Measurements from ENCODE around the gene MRE11.
"Not testable (repeated sequence)": the region's sequence is repeated elsewhere in the genome, so short reads cannot be mapped to it uniquely, and the experiment has no call there.

The MRE11 gene

GRCh38 chr11:94493281-94494125, at the start of gene MRE11, which contains the start of gene ANKRD49:
Gene MRE11 (minus strand): TSS chr11:94493844. CDS start chr11:94492801, 1,043 bp downstream.
Gene ANKRD49 (plus strand): TSS chr11:94493984. CDS start chr11:94496694, 2,710 bp downstream.
- peak; percentile 90 for DNase-seq

DNA sequence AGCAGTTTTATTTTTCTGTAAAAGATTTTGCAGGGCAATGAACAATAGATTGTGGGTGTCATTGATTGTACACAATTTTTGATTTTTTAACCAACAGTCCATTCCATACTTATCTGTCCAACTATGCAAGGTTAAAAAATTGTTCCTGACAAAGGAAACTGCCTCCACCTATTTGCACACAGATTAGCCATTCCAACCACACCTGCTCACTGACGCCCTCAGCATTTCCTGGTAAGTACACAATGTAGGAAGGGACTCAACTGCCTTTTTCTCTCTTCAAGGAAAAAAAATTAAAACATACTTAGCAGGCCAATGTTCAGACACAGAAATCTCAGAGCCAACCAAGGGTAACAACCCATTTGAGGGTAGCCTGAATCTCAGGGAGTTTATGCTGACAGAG, 45.8 kb upstream of the MRE11 start:
- DNase-seq, result no peak

DNA sequence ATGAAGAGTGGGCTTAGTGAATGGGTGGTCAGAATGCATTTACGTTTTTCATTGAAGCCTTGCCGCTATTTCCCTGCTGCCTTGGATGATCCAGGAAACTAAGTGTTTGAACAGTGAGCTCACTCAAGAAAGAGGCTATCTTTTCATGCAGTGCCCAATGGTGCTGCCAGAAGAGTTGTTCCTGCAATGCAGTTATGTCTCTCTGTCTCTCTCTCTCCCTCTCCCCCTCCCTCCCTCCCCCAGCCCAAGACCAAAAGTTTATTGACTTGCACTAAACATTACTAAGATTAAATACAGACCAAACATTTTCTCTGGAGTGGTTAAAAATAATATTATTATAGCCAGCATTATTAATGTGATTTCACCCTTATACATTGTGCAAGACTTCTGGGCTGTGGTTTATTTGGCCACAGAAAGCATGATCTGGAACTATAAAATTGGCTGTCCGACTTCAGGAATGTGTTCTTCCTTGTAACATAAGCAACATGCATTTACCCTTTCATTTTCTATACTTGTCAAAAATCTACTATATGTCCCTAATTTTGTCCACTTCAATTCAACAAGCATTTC, 43.5 kb upstream of the MRE11 start:
- no peak for DNase-seq

- no peak for DNase-seq
Observed at GRCh38 chr11:94536386-94536785, 42.7 kb upstream of the MRE11 start.

GRCh38 chr11:94533696-94534630, 40.3 kb upstream of the MRE11 start:
- no peak for DNase-seq

DNA sequence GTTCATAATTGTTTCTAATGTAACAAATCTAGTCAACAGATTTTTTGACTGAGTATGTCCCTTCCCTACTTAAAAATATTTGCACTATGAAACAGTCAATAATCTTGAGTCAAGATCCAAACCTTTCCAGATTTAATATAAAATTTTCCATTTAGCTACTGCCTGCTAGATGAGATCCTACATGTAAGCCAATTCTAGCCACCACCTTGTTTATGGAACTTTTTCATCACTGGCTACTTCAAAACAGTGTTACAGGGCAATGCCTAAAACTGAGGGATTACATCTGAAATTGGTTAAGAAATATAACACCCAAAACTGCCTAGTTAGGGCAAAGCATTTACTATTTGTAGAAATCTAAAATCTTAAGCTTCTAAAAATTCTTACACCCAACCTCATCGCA, 39.6 kb upstream of the MRE11 start:
- DNase-seq, result no peak

- no peak for DNase-seq
Observed at GRCh38 chr11:94532211-94532610, 38.6 kb upstream of the MRE11 start.

GRCh38 chr11:94528551-94528950, 34.9 kb upstream of the MRE11 start:
- no peak for DNase-seq

DNA sequence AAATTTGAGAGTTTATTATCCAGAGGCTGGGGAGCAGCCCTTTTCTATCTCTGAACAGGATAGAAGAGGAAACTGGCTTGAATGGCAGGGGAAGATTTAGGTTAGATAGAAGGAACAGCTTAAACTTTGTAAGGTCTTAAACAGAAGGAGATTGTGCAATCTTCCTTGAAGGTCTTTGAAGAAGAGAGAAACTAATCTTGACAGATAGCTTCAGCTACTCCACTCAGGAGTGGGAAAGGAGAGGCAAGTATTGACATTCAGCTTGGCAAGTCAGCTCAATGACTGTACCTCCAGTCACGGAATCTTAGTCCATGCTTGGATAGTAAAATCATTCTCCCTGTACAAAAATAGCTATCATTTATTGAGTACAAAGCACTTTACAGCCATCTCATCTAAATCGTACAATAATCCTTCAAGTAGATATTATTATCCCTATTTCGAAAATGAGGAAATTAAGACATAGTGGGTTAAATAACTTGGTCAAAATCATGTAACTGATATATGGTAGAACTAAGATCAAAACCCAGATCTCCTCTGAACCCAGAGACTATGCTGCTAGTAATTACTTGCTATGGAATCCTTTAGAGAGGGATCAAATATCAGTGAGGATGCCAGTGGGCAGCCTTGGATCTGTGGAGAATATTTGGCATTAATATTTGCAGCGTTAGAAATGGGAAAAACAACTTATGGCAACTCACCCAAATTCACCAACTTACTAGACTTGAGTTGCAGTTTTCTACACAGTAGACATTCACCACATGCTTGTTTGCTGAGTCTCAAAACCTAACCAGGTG, 33.2 kb upstream of the MRE11 start:
- no peak for DNase-seq

- DNase-seq, result no peak
Observed at GRCh38 chr11:94525546-94526324, 32.1 kb upstream of the MRE11 start.

DNA sequence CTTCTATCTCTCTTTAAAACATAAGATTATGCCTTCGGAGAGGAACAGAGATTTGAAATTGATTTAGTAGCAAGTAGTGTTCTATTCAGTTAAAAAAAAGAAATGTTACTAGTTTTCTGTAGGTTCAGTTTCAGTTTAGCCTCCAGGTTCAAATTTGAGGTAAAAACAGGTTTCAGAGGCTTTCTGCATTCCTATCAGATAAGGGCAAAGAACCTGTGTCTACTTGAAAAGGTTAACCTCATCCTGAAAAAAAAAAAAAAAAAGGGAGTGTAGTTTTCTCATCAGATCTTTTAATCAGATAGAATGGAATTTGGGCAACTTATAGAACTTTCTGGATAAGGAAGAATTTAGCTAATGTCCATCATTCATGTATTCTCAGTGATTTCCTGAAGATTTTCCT, 30.7 kb upstream of the MRE11 start:
- DNase-seq, result no peak

DNA sequence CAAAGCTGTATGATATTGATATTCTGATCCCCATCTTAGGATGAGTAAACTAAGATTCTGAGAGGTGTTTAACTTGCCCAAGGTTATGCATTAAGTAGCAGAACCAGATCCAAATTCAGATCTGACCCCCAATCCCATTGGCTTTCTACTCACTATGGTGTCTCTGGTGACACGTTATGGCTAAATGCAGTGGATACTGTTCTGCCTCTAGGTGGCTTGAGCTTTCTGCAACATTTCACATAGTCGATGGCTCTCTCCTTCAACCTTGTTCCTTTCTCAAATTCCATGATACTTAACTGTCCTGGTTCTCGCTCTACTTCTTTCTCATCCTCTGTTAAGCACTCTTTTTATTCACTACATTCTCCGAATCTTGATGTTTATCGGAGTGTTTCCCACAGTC, 28.0 kb upstream of the MRE11 start:
- DNase-seq, result no peak

GRCh38 chr11:94519478-94520084, 25.9 kb upstream of the MRE11 start:
- no peak for DNase-seq

- DNase-seq, result no peak
Observed at GRCh38 chr11:94518300-94518699, 24.7 kb upstream of the MRE11 start.

GRCh38 chr11:94516725-94517124, 23.1 kb upstream of the MRE11 start:
- no peak for DNase-seq

GRCh38 chr11:94515398-94515797, 21.8 kb upstream of the MRE11 start:
- no peak for DNase-seq

DNA sequence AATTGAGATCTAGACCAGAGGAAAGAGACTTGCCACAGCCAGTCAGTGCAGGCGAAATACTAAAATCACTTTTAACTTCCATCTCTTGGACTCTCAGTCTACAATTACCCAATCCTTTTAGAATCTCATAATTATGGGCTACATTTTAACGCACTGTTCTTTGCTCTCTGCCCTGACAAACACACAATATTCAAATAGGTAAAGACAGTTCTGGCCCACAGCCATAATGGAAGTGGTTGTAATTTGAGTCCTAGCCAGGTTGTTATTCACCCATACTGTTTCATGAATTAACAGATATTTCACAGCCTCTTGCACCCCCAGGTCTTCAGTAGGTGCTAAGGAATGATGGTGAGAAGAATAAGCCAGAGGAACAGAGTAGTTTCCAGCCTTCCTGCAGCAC, 19.4 kb upstream of the MRE11 start:
- no peak for DNase-seq

DNA sequence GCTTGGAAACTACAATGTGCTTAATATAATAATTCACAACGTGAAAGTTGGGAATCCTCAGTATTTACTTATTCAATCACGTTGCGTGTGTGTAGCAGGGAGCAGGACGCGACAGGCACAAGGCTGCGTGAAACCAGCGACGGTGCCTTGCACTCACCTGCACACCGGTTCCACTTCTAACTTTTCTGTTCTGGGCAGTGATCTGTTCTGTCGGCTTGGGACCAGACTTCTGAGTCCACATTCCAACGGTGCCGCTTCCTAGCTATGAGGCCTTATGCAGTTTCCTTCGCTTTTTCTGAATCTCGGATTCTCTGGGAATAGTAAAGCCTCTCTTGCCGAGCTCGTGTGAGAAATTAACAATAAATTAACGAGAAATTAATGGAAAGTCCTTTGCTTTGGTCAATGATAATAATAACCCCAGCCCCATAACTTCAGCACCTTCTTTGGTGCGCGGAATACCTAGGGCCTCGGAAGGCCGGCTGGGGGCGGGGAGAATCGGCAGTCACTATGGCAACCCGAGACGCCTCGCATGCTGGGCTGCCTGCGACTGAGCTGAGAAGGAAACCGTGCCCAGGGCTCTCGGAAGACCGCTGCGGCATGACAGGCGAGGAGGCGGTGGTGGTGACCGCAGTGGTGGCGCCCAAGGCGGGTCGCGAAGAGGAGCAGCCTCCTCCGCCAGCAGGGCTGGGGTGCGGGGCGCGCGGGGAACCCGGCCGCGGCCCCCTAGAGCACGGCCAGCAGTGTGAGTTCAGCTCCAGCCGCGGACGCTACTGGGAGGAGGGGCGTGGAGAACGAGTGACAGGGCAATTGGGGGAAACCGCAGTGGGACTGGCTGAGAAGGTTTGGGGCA, 18.5 kb upstream of the MRE11 start, which contains the start of gene C11orf97:
C11orf97 (plus strand) TSS at position 530 of the 850 bp plus-strand sequence; CDS start at position 598, 68 bp downstream.
- DNase-seq, result no peak

DNA sequence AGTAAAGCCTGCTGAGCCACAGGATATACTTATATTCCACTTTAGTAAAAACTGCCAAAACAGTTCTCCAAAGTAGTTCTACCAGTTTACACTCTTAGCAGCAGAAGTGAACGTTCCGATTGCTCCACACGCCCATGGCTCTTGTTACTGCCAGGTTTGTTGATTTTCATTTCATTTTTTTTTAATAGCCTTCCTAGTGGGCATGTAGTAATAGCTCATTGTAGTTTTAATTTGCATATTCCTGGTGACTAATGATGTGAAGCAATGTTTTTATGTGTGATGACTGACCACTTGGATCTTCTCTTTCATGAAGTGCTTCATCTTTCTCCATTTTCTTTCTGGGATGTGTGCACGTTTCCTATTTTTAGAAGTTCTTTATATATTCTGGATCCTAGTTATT, 13.8 kb upstream of the MRE11 start:
- no peak for DNase-seq

GRCh38 chr11:94506513-94506912, 12.9 kb upstream of the MRE11 start:
- DNase-seq, result not testable (repeated sequence)

Data from NK-92 treated with Interleukin-12 subunit alpha and Interleukin-12 subunit beta, amount 100 ng/mL, for 24 hours (cell line).